GM13977 (cell line): ENCODE results near the gene DLG2.

Experiments
- DNase-seq: peaks from one replicate; pipeline ENCODE4 v3.0.0; 2012; ENCODE audit warnings: low spot score
- CTCF ChIP-seq: IDR thresholded peaks from 2 replicates; pipeline ENCODE4 v1.5.1; 2012; ENCODE audit warnings: mild to moderate bottlenecking, control low read depth; ENCODE audit not compliant: insufficient read depth; ENCODE audit errors: extremely low read depth, missing control alignments
- in situ Hi-C: fragments of 300-500 bp; cut with MboI; formaldehyde crosslinking; loops from one replicate; pipeline ENCODE4 v1.12.0; 2022; ENCODE audit warnings: low sequenced_read_pairs, low pct_unique_long_range_greater_than_20kb, mixed read lengths, inconsistent platforms; ENCODE audit not compliant: unreplicated experiment

DLG2 gene

DNA sequence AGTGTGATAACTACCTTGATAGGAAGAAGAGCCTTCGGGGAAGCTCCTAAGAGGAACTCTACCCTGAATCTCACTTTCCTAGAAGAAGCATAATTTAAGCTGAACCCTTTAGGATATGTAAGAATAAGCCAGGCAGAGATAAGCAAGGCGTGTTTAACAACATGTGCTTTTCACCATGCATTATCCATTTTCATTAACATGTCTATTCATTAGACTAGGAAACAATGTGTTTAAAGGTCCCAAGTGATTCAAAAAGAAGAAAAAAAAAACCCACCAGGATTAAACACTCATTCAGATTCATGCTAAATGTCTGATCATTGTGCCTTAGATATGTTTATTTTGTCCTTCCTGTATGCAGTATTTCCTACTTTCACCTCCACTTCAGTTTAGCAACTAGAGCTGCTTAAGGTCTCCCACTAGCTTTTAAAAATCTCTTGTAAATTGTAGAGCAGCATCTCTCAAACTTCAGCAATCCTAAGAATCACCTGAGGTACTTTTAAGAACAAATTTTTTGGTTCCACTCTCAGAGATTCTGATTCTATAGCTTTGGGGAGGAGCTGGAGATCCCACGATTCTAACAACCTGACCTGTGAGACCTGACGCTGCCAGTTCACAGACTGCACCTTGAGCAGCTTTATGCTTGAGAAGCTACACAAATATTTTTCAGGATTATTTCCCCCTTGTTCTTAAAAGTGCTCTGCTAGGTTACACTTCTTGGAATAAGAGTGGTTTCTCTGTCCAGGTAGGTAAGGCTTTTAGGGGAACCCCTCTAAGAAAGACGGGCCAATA is 1385.6 kb downstream of the DLG2 start:
- TF ChIP-seq CTCF: no peak
- in situ Hi-C loops: no loop called here
- DNase-seq: no peak

DNA sequence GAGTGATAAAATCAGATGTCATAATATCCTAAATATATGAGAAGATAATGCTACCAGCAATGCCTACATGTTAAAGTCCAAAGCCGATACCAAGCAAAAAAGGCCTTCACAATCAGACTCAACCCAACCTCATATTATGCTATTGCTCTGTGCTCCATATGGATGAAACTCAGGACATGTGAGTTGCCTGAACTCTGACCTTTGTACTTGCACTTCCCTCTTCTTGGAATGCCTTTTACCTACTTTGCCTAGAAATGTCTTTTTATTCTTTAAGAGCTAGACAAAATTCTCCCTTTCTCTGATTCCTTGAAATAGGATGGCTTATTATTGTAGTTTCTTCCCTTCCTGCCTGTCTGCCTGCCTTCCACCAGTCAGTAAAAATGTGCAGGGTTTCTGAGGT is 1386.3 kb downstream of the DLG2 start:
- no peak for TF ChIP-seq CTCF
- in situ Hi-C loops: no loop called here
- no peak for DNase-seq

- in situ Hi-C loops: no loop called here
- no peak for TF ChIP-seq CTCF
- no peak for DNase-seq
Measured at GRCh38 chr11:84236436-84236835, 1390.7 kb downstream of the DLG2 start.

DNA sequence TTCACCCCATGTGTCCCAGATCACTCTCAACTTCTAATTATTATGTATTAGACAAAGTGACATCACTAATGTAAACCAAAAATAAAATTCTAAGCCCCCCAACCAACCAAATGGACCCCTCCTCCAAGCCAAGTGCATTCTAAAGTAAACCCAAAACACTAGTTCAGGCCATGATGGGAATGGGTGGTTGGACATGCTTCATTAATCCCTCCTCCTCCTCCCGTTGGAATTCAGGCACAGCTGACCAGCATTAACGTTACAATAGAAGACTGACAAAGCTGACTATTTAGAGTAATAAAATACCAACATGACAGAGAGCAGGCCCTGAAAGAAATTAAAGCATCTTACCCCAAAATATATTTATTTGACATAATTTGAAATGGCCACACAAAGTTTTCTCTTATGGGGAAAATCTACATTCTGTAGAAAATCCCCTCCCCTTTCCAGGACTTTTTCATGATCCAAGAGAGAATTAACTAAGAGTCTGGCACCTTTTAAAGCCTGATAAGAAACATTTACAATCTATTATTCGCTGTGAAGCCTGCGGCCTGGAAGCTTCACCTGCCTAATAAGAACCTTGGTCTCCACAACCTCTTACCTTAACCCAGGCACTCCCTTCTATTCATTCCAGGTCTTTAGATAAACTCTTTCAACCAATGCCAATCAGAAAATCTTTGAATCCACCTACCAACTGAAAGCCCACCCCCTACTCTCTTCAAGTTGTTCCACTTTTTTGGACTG is 1392.5 kb downstream of the DLG2 start:
- TF ChIP-seq CTCF: no peak
- no peak for DNase-seq
- in situ Hi-C loops: no loop called here

DNA sequence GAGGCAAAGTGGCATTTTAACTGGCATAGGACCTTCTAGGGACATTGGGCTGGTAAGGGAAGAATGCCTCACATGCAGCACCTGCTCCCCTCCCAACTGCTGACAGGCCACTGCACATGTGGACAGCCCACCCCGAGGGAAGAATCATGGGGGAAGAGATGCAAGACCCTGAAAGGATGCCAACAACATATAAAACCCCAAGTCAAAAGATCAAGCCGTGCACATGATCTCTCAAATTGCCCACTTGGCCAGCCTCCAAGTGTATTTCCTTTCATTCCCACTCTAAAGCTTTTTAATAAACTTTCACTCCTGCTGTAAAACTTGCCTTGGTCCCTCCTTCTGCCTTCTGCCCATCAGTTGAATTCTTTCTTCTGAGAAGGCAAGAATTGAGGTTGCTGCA is 1393.1 kb downstream of the DLG2 start:
- no peak for TF ChIP-seq CTCF
- no peak for DNase-seq
- in situ Hi-C loops: no loop called here

- TF ChIP-seq CTCF: no peak
- in situ Hi-C loops: no loop called here
- no peak for DNase-seq
Measured at GRCh38 chr11:84232511-84232910, 1394.6 kb downstream of the DLG2 start.
